IPS-NIHi7 (cell line): ENCODE data around the gene CTSC.
A peak's percentile ranks its signal among the peaks of the same experiment; 100 is the strongest.

Source experiments
- DNase-seq: peaks from one replicate; pipeline ENCODE4 v3.0.0; 2012; ENCODE audit warnings: mixed read lengths; ENCODE audit errors: extremely low spot score

CTSC gene

GRCh38 chr11:88318017-88318416 is 19.5 kb downstream of the CTSC start:
- DNase-seq, result no peak

- DNase-seq, result no peak
Observed at GRCh38 chr11:88317536-88317935, 20.0 kb downstream of the CTSC start.

DNA sequence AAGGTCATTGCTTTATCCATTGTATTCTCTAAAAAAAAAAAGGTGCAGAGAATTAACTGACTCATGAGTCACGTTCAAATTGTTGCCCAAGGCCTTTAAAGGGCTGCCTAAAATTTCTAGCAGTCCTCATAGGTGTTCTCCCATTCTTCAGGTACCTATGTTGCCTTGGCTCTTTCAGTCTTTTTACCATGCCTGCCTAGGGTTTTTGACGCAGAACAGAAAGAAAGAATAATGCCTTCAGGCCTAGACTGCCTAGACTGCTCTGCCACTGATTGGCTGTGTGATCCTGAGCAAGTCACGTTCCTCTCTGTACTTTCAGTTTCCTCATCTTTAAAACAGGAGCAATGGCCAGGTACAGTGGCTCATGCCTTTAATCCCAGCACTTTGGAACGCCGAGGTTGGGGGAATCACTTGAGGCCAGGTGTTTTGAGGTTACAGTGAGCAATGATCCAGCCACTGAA is 21.5 kb downstream of the CTSC start:
- no peak for DNase-seq

DNA sequence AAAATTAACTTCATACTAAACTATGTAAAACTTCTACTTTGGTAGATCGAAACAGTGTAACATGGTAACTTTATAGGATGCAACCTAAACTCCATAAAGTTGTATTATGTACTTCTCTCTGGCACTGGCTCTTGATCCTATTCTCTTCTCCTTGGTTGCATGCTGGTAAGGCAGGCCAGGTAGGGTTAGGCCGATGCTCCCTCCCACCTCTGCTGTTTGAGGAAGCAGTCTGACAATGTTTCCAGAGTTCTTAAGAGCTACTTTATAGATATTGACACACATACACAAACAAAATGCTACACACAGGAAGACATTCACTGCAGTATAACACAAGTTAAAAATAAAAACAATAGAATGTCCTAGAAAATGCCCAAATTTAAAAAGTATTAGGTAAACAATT is 22.5 kb downstream of the CTSC start:
- no peak for DNase-seq

- DNase-seq, result no peak
Observed at GRCh38 chr11:88313441-88313840, 24.1 kb downstream of the CTSC start.

- no peak for DNase-seq
Observed at GRCh38 chr11:88312628-88313027, 24.9 kb downstream of the CTSC start.

GRCh38 chr11:88310246-88310645 is 27.3 kb downstream of the CTSC start:
- no peak for DNase-seq

- DNase-seq, result peak; percentile 24
Observed at GRCh38 chr11:88308576-88308975, 29.0 kb downstream of the CTSC start.

DNA sequence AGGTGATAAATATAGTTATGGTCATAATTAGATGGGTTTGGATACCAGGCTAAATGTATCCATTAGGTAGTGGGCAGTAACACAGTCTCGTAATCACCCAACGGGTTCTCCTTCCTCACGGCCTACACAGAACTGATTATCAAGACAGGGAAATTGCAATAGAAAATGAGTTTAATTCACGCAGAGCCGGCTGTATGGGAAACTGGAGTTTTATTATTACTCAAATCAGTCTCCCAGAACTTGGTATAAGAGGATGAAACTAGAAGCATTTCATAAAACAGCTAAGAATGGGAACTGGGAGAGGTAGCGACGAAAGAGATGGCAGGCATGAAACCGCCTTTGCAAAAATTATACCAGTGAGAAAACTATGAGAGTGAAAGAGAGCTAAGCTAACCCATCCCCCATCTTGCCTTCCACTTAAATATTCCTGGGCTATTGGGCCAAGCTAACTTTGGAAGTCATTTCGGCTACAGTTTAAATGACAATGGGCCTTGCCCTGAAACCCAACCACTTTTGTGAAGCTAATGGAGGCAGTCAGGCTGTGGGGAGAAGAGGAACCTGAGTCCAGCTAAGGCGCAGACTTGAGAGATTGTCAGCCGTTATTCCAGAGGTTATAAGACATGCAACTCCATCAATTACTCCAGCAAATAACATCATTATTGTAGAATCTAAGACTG is 29.6 kb downstream of the CTSC start:
- DNase-seq, result peak; percentile 36

- DNase-seq, result no peak
Observed at GRCh38 chr11:88306785-88307184, 30.8 kb downstream of the CTSC start.

GRCh38 chr11:88305430-88305829 is 32.1 kb downstream of the CTSC start:
- DNase-seq, result no peak

- no peak for DNase-seq
Observed at GRCh38 chr11:88304352-88304751, 33.2 kb downstream of the CTSC start.

DNA sequence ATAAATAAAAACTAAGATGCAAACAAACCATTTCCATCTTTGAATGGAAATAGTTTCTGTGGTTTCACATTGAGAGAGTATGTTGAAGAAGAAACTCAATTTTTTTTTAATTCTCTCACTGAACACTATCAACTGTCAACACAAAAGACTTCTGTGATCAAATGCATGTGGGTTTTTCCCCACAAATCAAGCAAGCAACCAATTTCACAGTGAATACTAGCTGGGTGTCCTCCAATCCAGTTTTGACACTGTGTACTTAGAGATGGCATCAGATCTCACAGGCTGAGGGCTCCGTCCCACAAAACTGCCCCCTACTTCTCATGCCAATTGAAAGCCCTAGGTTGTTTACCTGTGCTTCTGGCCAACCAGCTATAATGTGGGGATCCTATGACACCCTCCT is 34.5 kb downstream of the CTSC start:
- DNase-seq, result no peak

DNA sequence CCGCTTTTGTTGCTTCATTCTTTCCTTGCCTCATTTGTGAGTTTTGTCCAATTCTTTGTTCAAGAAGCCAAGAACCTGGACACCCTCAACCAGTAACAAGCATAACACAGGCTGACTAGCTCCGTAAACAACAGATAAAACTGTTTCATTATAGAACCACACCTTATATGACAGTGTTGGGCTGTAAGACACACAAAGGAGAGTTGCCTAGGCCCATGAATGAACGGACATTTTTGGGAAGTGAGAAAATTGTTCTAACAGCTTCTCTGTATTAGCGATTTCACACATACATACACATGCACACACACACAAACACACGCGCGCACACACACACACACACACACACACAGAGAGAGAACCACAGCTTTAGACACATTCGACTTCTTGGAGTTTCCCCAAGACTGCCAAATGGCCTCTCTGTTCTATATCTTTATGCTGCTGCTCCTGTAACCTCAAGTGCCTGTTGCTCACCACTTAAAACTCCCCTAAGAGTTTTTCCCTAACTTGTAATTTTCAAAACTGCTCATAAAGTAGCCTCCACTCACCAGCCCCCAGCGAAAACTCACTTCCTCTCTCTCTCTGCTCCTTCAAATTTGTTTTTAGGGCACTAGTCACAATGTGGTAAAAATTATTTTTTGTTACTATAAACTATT is 35.9 kb downstream of the CTSC start:
- no peak for DNase-seq

- DNase-seq, result peak; percentile 60
Observed at GRCh38 chr11:88300888-88301487, 36.5 kb downstream of the CTSC start.

GRCh38 chr11:88297863-88298262 is 39.7 kb downstream of the CTSC start:
- DNase-seq, result no peak

DNA sequence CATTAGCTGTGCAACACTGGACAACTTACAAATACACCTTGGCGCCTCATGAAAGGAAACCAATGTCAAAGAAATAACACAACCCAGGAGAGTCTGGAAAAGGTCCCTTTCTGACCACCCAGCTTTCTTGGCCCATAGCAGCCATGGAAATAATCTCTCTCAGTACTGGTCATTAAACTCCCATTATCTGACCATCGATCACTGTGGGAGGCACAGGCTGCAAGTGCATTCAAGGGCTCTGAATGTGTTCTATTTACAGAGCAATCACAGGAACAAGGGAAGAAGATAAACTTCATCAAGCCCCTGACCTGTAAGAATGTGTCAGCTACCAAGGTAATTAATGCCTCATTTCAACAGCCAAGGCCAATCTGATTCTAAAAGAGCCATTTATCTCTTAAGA is 40.1 kb downstream of the CTSC start:
- DNase-seq, result no peak

DNA sequence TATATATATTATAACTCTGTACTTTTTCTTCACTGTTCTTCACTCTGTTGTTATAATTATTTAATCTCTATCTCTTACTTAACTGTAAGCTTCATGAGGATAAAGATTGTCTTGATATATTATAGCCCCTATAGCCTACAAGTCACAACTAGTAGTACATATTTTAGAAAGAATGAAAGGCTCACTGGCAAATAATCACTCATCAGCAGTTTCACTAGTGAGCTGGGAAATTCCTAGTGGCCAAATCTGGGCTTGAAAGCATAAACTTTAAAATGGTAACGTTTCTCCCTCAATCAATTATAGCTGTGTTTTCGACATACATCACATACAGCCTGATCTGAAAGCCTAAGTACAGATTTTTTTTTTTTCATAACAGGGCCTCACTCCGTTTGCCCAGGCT is 42.5 kb downstream of the CTSC start:
- DNase-seq, result no peak

DNA sequence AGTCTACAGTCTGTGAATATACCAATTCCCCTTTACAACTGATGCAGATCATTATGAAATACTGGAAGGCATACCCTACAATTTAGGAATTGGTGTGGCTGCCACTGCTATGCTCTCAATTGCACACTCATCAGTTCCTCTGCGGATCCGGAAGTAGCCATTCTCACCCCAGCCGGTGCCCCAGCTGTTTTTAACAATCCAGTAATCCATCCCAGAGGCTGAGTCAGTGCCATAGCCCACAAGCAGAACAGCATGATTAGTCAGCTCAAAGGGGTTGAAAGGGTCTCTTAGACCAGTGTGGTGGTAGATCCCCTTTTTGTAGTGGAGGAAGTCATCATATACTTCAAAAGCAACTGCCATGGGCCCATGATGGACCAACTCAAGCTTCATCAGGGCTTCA is 43.6 kb downstream of the CTSC start:
- no peak for DNase-seq

DNA sequence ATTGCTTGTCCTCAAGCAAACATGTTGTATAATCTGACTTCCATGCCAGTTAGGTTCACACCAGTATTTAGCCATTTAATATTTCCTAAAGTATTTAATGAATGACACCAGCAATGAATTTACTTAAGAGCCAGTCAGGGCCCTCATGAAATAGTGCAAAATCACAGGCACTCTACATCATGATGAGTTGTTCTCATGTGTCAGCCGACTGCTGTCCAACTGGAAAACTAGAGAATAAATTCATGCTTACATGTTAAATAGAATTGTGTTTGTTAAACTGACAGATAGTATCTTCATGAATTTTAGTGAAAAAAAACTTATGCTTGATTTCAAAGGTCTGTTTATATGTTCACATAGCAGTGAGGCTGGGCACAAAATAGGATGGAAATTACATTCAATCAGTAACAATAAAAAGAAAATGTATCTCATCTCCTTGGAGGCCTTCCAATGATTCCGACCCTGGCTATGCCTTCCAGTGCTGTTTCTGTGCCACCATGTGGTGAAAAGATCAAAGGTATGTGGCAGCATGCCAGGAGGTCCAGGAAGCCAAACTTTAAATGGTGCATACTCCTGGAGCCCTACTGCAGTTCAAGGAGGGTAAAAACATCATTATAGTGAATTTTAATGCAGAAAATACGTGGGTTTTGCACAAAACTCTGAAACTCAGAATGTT is 45.2 kb downstream of the CTSC start:
- no peak for DNase-seq

DNA sequence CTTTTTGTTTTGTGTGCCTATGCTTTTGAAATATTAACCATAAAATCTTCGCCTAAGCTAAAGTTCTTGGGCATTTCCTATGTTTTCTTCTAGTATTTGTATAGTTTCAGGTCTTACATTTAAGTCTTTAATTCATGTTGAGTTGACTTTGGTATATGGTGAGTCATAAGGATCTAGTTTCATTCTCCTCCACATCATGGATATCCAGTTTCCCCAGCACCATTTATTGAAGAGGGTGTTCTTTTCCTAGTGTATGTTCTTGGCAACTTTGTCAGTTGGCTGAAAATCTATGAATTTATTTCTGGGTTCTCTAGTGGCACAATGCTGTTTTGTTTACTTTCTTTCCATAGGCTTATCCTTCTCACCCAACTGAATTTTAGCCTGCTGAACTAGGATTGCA is 49.0 kb downstream of the CTSC start:
- DNase-seq, result no peak

GRCh38 chr11:88284336-88285050 is 53.0 kb downstream of the CTSC start:
- DNase-seq, result no peak
